ENCODE data around the gene GALNT14.

Gene GALNT14

GRCh38 chr2:30981096-30981495 lies 157.1 kb downstream of the GALNT14 start:
- no peak overlapping the region for H2AFZ ChIP-seq
- no peak overlapping the region for H3K4me2 ChIP-seq (ENCODE audit: low read length)
- H3K27me3 ChIP-seq (ENCODE audit: control insufficient read depth, insufficient read depth, low read length): no peaks in the 10 kb centered on the region
- H3K9ac ChIP-seq: no peak overlapping the region
- TF ChIP-seq, protein P1, sequence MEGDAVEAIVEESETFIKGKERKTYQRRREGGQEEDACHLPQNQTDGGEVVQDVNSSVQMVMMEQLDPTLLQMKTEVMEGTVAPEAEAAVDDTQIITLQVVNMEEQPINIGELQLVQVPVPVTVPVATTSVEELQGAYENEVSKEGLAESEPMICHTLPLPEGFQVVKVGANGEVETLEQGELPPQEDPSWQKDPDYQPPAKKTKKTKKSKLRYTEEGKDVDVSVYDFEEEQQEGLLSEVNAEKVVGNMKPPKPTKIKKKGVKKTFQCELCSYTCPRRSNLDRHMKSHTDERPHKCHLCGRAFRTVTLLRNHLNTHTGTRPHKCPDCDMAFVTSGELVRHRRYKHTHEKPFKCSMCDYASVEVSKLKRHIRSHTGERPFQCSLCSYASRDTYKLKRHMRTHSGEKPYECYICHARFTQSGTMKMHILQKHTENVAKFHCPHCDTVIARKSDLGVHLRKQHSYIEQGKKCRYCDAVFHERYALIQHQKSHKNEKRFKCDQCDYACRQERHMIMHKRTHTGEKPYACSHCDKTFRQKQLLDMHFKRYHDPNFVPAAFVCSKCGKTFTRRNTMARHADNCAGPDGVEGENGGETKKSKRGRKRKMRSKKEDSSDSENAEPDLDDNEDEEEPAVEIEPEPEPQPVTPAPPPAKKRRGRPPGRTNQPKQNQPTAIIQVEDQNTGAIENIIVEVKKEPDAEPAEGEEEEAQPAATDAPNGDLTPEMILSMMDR (IDR thresholded peaks at IDR 0.05): no peak
- no peaks in the 10 kb centered on the region for H3K9me3 ChIP-seq (ENCODE audit: control insufficient read depth, low read length)
- H3K4me1 ChIP-seq: no peaks in the 10 kb centered on the region
- no peaks in the 10 kb centered on the region for H3K79me2 ChIP-seq
- H3K27ac ChIP-seq: no peak overlapping the region
- no peaks in the 10 kb centered on the region for H3K36me3 ChIP-seq (ENCODE audit: control insufficient read depth, insufficient read depth, low read length)
- H3K4me3 ChIP-seq (ENCODE audit: low read depth, low read length): no peak overlapping the region

GRCh38 chr2:30979822-30980245 lies 158.4 kb downstream of the GALNT14 start:
- Histone ChIP-seq H3K27me3 (ENCODE audit: control insufficient read depth, insufficient read depth, low read length) (no peaks in the 10 kb centered on the region), H3K9ac (no peak overlapping the region), H3K4me3 (ENCODE audit: low read depth, low read length) (no peak overlapping the region), H3K27ac (no peak overlapping the region), H3K9me3 (ENCODE audit: control insufficient read depth, low read length) (no peaks in the 10 kb centered on the region), H3K36me3 (ENCODE audit: control insufficient read depth, insufficient read depth, low read length) (no peaks in the 10 kb centered on the region), H3K4me1 (no peaks in the 10 kb centered on the region), H2AFZ (no peak overlapping the region), H3K79me2 (no peaks in the 10 kb centered on the region), H3K4me2 (ENCODE audit: low read length) (no peak overlapping the region)
- TF ChIP-seq, protein P1 (IDR thresholded peaks at IDR 0.05): no peak

GRCh38 chr2:30978854-30979253 lies 159.4 kb downstream of the GALNT14 start:
- Histone ChIP-seq H3K27me3 (ENCODE audit: control insufficient read depth, insufficient read depth, low read length) (no peaks in the 10 kb centered on the region), H3K36me3 (ENCODE audit: control insufficient read depth, insufficient read depth, low read length) (no peaks in the 10 kb centered on the region), H3K9ac (no peak overlapping the region), H3K4me1 (no peaks in the 10 kb centered on the region), H3K4me3 (ENCODE audit: low read depth, low read length) (no peak overlapping the region), H3K9me3 (ENCODE audit: control insufficient read depth, low read length) (no peaks in the 10 kb centered on the region), H3K79me2 (no peaks in the 10 kb centered on the region), H3K27ac (no peak overlapping the region), H3K4me2 (ENCODE audit: low read length) (no peak overlapping the region), H2AFZ (no peak overlapping the region)
- TF ChIP-seq, protein P1 (IDR thresholded peaks at IDR 0.05): no peak

GRCh38 chr2:30978044-30978443 lies 160.2 kb downstream of the GALNT14 start:
- H3K4me2 ChIP-seq (ENCODE audit: low read length): no peak overlapping the region
- no peak overlapping the region for H3K27ac ChIP-seq
- no peak overlapping the region for H3K4me3 ChIP-seq (ENCODE audit: low read depth, low read length)
- H3K9ac ChIP-seq: no peak overlapping the region
- no peaks in the 10 kb centered on the region for H3K79me2 ChIP-seq
- no peaks in the 10 kb centered on the region for H3K4me1 ChIP-seq
- H2AFZ ChIP-seq: no peak overlapping the region
- no peaks in the 10 kb centered on the region for H3K36me3 ChIP-seq (ENCODE audit: control insufficient read depth, insufficient read depth, low read length)
- TF ChIP-seq, protein P1 (IDR thresholded peaks at IDR 0.05): no peak
- no peaks in the 10 kb centered on the region for H3K27me3 ChIP-seq (ENCODE audit: control insufficient read depth, insufficient read depth, low read length)
- H3K9me3 ChIP-seq (ENCODE audit: control insufficient read depth, low read length): no peaks in the 10 kb centered on the region

DNA sequence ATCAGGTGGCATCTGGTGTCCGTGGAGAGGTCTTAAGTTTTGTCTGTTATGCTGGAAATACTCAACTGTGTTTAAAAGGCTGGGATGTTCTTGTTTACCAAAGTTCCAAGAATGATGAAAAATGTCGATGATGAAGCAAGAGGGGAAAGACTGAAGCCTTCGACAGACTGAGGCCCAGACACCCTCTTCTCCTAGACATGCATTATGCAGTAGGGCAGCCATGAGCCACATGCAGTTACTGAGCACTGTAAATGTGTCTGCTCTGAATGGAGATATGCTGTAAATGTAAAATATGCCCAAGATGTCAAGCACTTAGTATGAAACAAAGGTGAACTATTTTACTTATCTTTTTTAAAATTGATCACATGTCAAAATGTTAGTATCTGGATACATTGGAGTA lies 163.1 kb downstream of the GALNT14 start:
- H3K4me1 ChIP-seq: no peaks in the 10 kb centered on the region
- TF ChIP-seq, protein P1 (IDR thresholded peaks at IDR 0.05): no peak
- no peaks in the 10 kb centered on the region for H3K36me3 ChIP-seq (ENCODE audit: control insufficient read depth, insufficient read depth, low read length)
- no peaks in the 10 kb centered on the region for H3K9me3 ChIP-seq (ENCODE audit: control insufficient read depth, low read length)
- H3K79me2 ChIP-seq: no peaks in the 10 kb centered on the region
- H3K27ac ChIP-seq: no peak overlapping the region
- no peak overlapping the region for H3K9ac ChIP-seq
- H3K4me2 ChIP-seq (ENCODE audit: low read length): no peak overlapping the region
- H3K27me3 ChIP-seq (ENCODE audit: control insufficient read depth, insufficient read depth, low read length): no peaks in the 10 kb centered on the region
- H2AFZ ChIP-seq: no peak overlapping the region
- H3K4me3 ChIP-seq (ENCODE audit: low read depth, low read length): no peak overlapping the region

Data from parathyroid adenoma (tissue), 2 donors.